Kidney epithelial cell (primary cell): ENCODE results near the gene HSD17B13. TPM values are rescaled to one million over a fixed set of nuclear protein-coding genes. Genes with fewer than 3 reads are reported as not detected.

Experiments used
- DNase-seq: peaks from one replicate; pipeline ENCODE4 v3.0.0-alpha.2; 2010; ENCODE audit warnings: low read depth
- H3K27me3 ChIP-seq: 2 replicates; pipeline ENCODE4 v1.6.0; 2011; ENCODE audit warnings: low read length; ENCODE audit not compliant: control insufficient read depth, insufficient read depth
- H3K36me3 ChIP-seq: 2 replicates; pipeline ENCODE4 v1.5.1; 2011; ENCODE audit warnings: low read length; ENCODE audit not compliant: control insufficient read depth, insufficient read depth
- H3K4me3 ChIP-seq: 2 replicates; pipeline ENCODE4 v1.5.1; 2011; ENCODE audit warnings: low read depth, mild to moderate bottlenecking, control low read depth, low read length
- CTCF ChIP-seq: IDR thresholded peaks from 2 replicates; pipeline ENCODE4 v1.5.1; 2011; ENCODE audit warnings: mild to moderate bottlenecking, moderate library complexity, low read length, control low read depth, inconsistent platforms; ENCODE audit not compliant: insufficient read depth, poor library complexity, severe bottlenecking
- total RNA-seq: library from RNA; depleted of rRNA; stranded (reverse); fragments of >200 nt; gene quantifications from 2 replicates; pipeline ENCODE4 v1.2.3, GENCODE V29; 2015

Gene HSD17B13
- total RNA-seq, 1 donor from 2014 or later = 0.04 TPM

- no peak for DNase-seq
- H3K36me3 ChIP-seq = no peaks in the 10 kb centered on the region
- H3K4me3 ChIP-seq = no peak overlapping the region
- no peak for TF ChIP-seq CTCF
- H3K27me3 ChIP-seq = no peaks in the 10 kb centered on the region
Measured at GRCh38 chr4:87313756-87314155, 8.9 kb downstream of the HSD17B13 start.

GRCh38 chr4:87311684-87312083, 11.0 kb downstream of the HSD17B13 start:
- Histone ChIP-seq H3K4me3 (no peak overlapping the region), H3K27me3 (no peaks in the 10 kb centered on the region), H3K36me3 (no peaks in the 10 kb centered on the region)
- no peak for DNase-seq
- TF ChIP-seq CTCF = no peak

GRCh38 chr4:87310691-87311335, 11.9 kb downstream of the HSD17B13 start:
- Histone ChIP-seq H3K36me3 (no peaks in the 10 kb centered on the region), H3K27me3 (no peaks in the 10 kb centered on the region), H3K4me3 (no peak overlapping the region)
- DNase-seq = no peak
- TF ChIP-seq CTCF = no peak

- Histone ChIP-seq H3K27me3 (no peaks in the 10 kb centered on the region), H3K4me3 (no peak overlapping the region), H3K36me3 (no peaks in the 10 kb centered on the region)
- TF ChIP-seq CTCF = no peak
- DNase-seq = no peak
Measured at GRCh38 chr4:87309625-87310024, 13.1 kb downstream of the HSD17B13 start.

- no peak for DNase-seq
- Histone ChIP-seq H3K4me3 (no peak overlapping the region), H3K27me3 (no peaks in the 10 kb centered on the region), H3K36me3 (no peaks in the 10 kb centered on the region)
- no peak for TF ChIP-seq CTCF
Measured at GRCh38 chr4:87306056-87306455, 16.6 kb downstream of the HSD17B13 start.

- H3K36me3 ChIP-seq = no peaks in the 10 kb centered on the region
- no peaks in the 10 kb centered on the region for H3K27me3 ChIP-seq
- no peak for TF ChIP-seq CTCF
- H3K4me3 ChIP-seq = no peak overlapping the region
- no peak for DNase-seq
Measured at GRCh38 chr4:87305562-87305961, 17.1 kb downstream of the HSD17B13 start.
